ENCODE measurements around the gene PHF11.
A peak's percentile ranks its signal among the peaks of the same experiment; 100 is the strongest.

The PHF11 gene

GRCh38 chr13:49495783-49496762 is at the start of gene PHF11:
Gene PHF11, plus strand, starts transcription at chr13:49495953. Its CDS starts 49 bp downstream, at chr13:49496002.
- no peak for TF ChIP-seq CTCF (conservative IDR thresholded peaks at IDR 0.05; ENCODE audit: low read depth, low read length)
- peak within 1 kb of the TSS; percentile 68 for H3K4me3 ChIP-seq (ENCODE audit: low read length)
- DNase-seq (ENCODE audit: low read depth): peak; percentile 26

- no peak for TF ChIP-seq CTCF (conservative IDR thresholded peaks at IDR 0.05; ENCODE audit: low read depth, low read length)
- DNase-seq (ENCODE audit: low read depth): no peak
- peak overlapping the region; percentile 3 for H3K4me3 ChIP-seq (ENCODE audit: low read length)
Measured at GRCh38 chr13:49446473-49446872, 49.3 kb upstream of the PHF11 start.

GRCh38 chr13:49448753-49449152 is 47.0 kb upstream of the PHF11 start:
- no peak for DNase-seq (ENCODE audit: low read depth)
- H3K4me3 ChIP-seq (ENCODE audit: low read length): no peak overlapping the region
- TF ChIP-seq CTCF (conservative IDR thresholded peaks at IDR 0.05; ENCODE audit: low read depth, low read length): no peak

GRCh38 chr13:49450105-49450819 is 45.5 kb upstream of the PHF11 start:
- no peak overlapping the region for H3K4me3 ChIP-seq (ENCODE audit: low read length)
- no peak for TF ChIP-seq CTCF (conservative IDR thresholded peaks at IDR 0.05; ENCODE audit: low read depth, low read length)
- DNase-seq (ENCODE audit: low read depth): no peak

- no peak for TF ChIP-seq CTCF (conservative IDR thresholded peaks at IDR 0.05; ENCODE audit: low read depth, low read length)
- no peak for DNase-seq (ENCODE audit: low read depth)
- no peak overlapping the region for H3K4me3 ChIP-seq (ENCODE audit: low read length)
Measured at GRCh38 chr13:49452725-49453457, 42.9 kb upstream of the PHF11 start.

GRCh38 chr13:49453465-49453864 is 42.3 kb upstream of the PHF11 start:
- no peak overlapping the region for H3K4me3 ChIP-seq (ENCODE audit: low read length)
- no peak for TF ChIP-seq CTCF (conservative IDR thresholded peaks at IDR 0.05; ENCODE audit: low read depth, low read length)
- no peak for DNase-seq (ENCODE audit: low read depth)

Data from retinal pigment epithelial cell (primary cell).